Testis (tissue), 3 donors: Measurements from ENCODE around the gene HLA-DOA. TPM values are rescaled to one million over a fixed set of nuclear protein-coding genes. Genes with fewer than 3 reads are reported as not detected.

Experiments
- DNase-seq: peaks from one replicate; pipeline ENCODE4 v3.0.0-alpha.2; 2019
- H3K27ac ChIP-seq, 2 donors: fragments of 200-600 bp; sonication (generic); one replicate each; pipeline ENCODE4 v1.5.1; 2019
- H3K27me3 ChIP-seq: fragments of 200-600 bp; sonication (generic); one replicate; pipeline ENCODE4 v1.5.1; 2019
- H3K36me3 ChIP-seq: fragments of 200-600 bp; sonication (generic); one replicate; pipeline ENCODE4 v1.5.1; 2017; ENCODE audit warnings: low read depth; ENCODE audit errors: missing control alignments
- H3K4me1 ChIP-seq: fragments of 200-600 bp; sonication (generic); one replicate; pipeline ENCODE4 v1.5.1; 2019
- H3K4me3 ChIP-seq, 2 donors: fragments of 200-600 bp; sonication (generic); one replicate each; pipeline ENCODE4 v1.5.1; 2017 to 2019
- H3K9me3 ChIP-seq: fragments of 200-600 bp; sonication (generic); one replicate; pipeline ENCODE4 v1.5.1; 2017
- POLR2A ChIP-seq: fragments of 450-650 bp; IDR thresholded peaks from one replicate; pipeline ENCODE4 v1.6.1; 2017; ENCODE audit warnings: antibody characterized with exemption, mild to moderate bottlenecking, moderate library complexity
- WGBS, 2 donors: methylation state at CpG; one replicate each; pipeline ENCODE4 v1.1.5; 2018; 5-methylcytosine and 5-hydroxymethylcytosine counted together
- intact Hi-C: fragments of 100-400 bp; cut with DNase I; formaldehyde crosslinking; loops from one replicate; pipeline ENCODE4 v1.15.1; 2023; ENCODE audit warnings: low total_unique reads
- polyA plus RNA-seq: library from polyadenylated mRNA; stranded (reverse); fragments of 350-450 nt; fragmentation: Illumina TruSeq; extraction: RNeasy Lipid Tissue Mini Kit (QIAGEN cat#74804); gene quantifications from one replicate; pipeline ENCODE4 v1.2.3, GENCODE V29; 2014; ENCODE audit warnings: low read depth, low replicate concordance; ENCODE audit not compliant: insufficient read depth
- total RNA-seq, 2 donors: library from RNA; depleted of rRNA; stranded (reverse); fragments of >200 nt; gene quantifications; one replicate each; pipeline ENCODE4 v1.2.3, GENCODE V29; 2016
- TF ChIP-seq, protein P1 (sequence below), 3 experiments: fragments of 450-650 bp in 2 of 3; fragments of 200-600 bp in 1 of 3; sonication (generic) in 1 of 3; IDR thresholded peaks; one replicate each; pipeline ENCODE4 v1.5.1; 2016 to 2019; ENCODE audit warnings: antibody characterized with exemption in 3 of 3, mild to moderate bottlenecking in 2 of 3, moderate library complexity in 1 of 3

Gene HLA-DOA
- total and polyA plus RNA-seq, 3 donors from 2014 or later: 1.2 to 13.5 (median 1.7) TPM

GRCh38 chr6:32977953-32978324, 31.5 kb downstream of the HLA-DOA start:
- H3K9me3 ChIP-seq: no peaks in the 10 kb centered on the region
- H3K36me3 ChIP-seq: peaks cover 3% of the 10 kb centered on the region
- 57 to 67% methylated on average over 7 of the region's 7 CpGs for WGBS, 2 donors
- H3K4me1 ChIP-seq: peaks cover 20% of the 10 kb centered on the region
- no peaks in the 10 kb centered on the region for H3K27me3 ChIP-seq
- no peak for TF ChIP-seq POLR2A
- TF ChIP-seq, protein P1, sequence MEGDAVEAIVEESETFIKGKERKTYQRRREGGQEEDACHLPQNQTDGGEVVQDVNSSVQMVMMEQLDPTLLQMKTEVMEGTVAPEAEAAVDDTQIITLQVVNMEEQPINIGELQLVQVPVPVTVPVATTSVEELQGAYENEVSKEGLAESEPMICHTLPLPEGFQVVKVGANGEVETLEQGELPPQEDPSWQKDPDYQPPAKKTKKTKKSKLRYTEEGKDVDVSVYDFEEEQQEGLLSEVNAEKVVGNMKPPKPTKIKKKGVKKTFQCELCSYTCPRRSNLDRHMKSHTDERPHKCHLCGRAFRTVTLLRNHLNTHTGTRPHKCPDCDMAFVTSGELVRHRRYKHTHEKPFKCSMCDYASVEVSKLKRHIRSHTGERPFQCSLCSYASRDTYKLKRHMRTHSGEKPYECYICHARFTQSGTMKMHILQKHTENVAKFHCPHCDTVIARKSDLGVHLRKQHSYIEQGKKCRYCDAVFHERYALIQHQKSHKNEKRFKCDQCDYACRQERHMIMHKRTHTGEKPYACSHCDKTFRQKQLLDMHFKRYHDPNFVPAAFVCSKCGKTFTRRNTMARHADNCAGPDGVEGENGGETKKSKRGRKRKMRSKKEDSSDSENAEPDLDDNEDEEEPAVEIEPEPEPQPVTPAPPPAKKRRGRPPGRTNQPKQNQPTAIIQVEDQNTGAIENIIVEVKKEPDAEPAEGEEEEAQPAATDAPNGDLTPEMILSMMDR (IDR thresholded peaks at IDR 0.05): no peak
- no peak overlapping the region for H3K27ac ChIP-seq
- intact Hi-C loops: no loop called here
- H3K4me3 ChIP-seq: no peak overlapping the region
- no peak for DNase-seq

DNA sequence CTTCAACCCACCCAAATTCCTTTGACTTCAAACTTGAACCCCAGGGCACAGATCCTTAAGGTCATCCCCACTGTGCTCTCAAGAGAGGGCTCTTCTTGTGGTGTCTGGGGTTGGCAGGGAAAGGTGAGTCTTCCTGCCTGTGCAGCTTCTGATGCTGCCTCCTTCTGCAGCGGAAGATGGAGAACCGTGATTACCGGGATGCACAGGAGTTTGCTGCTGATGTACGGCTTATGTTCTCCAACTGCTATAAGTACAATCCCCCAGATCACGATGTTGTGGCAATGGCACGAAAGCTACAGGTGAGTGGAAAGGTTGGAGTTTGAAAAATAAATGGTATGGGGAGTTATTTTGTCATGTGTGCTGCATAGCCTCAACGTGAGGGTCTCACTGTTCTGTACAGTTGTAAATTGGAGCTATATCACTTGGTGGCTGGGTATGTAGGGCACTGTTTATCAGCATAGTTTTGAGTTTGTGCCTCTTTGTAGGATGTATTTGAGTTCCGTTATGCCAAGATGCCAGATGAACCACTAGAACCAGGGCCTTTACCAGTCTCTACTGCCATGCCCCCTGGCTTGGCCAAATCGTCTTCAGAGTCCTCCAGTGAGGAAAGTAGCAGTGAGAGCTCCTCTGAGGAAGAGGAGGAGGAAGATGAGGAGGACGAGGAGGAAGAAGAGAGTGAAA, 32.0 kb downstream of the HLA-DOA start:
- DNase-seq: no peak
- H3K9me3 ChIP-seq: no peaks in the 10 kb centered on the region
- 60 to 61% methylated on average over 10 of the region's 10 CpGs for WGBS, 2 donors
- no peaks in the 10 kb centered on the region for H3K27me3 ChIP-seq
- H3K4me3 ChIP-seq: no peak overlapping the region
- peaks cover 3% of the 10 kb centered on the region for H3K36me3 ChIP-seq
- intact Hi-C loops: no loop called here
- no peak overlapping the region for H3K27ac ChIP-seq
- TF ChIP-seq POLR2A: no peak
- TF ChIP-seq, protein P1 (IDR thresholded peaks at IDR 0.05): no peak
- peaks cover 20% of the 10 kb centered on the region for H3K4me1 ChIP-seq

DNA sequence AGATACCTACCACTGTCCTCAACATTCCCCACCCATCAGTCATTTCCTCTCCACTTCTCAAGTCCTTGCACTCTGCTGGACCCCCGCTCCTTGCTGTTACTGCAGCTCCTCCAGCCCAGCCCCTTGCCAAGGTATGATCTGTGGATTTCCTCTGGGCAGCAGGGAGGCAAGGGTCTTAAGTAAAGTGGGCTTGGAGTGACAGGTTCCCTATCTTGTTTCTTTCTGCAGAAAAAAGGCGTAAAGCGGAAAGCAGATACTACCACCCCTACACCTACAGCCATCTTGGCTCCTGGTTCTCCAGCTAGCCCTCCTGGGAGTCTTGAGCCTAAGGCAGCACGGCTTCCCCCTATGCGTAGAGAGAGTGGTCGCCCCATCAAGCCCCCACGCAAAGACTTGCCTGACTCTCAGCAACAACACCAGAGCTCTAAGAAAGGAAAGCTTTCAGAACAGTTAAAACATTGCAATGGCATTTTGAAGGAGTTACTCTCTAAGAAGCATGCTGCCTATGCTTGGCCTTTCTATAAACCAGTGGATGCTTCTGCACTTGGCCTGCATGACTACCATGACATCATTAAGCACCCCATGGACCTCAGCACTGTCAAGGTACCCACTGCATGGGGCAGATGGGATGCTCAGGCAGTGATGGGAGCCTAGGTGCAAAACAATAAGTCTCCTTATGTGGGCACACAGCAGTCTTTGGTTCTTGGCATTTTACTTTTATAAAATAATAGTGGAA, 32.9 kb downstream of the HLA-DOA start:
- intact Hi-C loops: no loop called here
- TF ChIP-seq, protein P1 (IDR thresholded peaks at IDR 0.05): no peak
- TF ChIP-seq POLR2A: no peak
- DNase-seq: no peak
- no peak overlapping the region for H3K27ac ChIP-seq
- H3K4me3 ChIP-seq: no peak overlapping the region
- 62 to 74% methylated on average over 7 of the region's 7 CpGs for WGBS, 2 donors
- H3K9me3 ChIP-seq: no peaks in the 10 kb centered on the region
- no peaks in the 10 kb centered on the region for H3K27me3 ChIP-seq
- peaks cover 20% of the 10 kb centered on the region for H3K4me1 ChIP-seq
- peaks cover 3% of the 10 kb centered on the region for H3K36me3 ChIP-seq

DNA sequence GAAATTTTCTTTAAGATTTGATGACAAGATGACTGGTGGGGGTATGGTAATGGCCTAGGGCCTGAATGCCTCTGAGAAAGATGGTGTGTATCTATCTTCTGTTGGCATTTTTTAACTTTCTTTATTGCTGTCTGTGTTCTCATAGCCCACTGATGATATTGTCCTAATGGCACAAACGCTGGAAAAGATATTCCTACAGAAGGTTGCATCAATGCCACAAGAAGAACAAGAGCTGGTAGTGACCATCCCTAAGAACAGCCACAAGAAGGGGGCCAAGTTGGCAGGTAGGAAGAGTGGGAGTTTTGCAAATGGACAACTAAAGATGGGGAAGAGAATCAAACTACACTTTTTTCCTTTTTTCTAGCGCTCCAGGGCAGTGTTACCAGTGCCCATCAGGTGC, 33.5 kb downstream of the HLA-DOA start:
- peaks cover 3% of the 10 kb centered on the region for H3K36me3 ChIP-seq
- WGBS, 2 donors: 48 to 53% methylated on average over 2 of the region's 2 CpGs
- peak overlapping the region in 1 of 2 donors; percentile 26 for H3K27ac ChIP-seq
- H3K9me3 ChIP-seq: no peaks in the 10 kb centered on the region
- intact Hi-C loops: no loop called here
- DNase-seq: no peak
- H3K4me1 ChIP-seq: peaks cover 20% of the 10 kb centered on the region
- H3K27me3 ChIP-seq: no peaks in the 10 kb centered on the region
- TF ChIP-seq, protein P1 (IDR thresholded peaks at IDR 0.05): no peak
- no peak for TF ChIP-seq POLR2A
- H3K4me3 ChIP-seq: no peak overlapping the region
